NCI-H1436 treated with DMSO at 0.1 percent for 48 hours (cell line): Measurements from ENCODE around the gene MTMR1.

Experiments used
- DNase-seq: peaks from one replicate; lab custom pipeline; 2025; lab: John Stamatoyannopoulos, UW

MTMR1 gene

GRCh38 chrX:150697641-150698040, 4.4 kb downstream of the MTMR1 start:
- no peak for DNase-seq

GRCh38 chrX:150698981-150699380, 5.8 kb downstream of the MTMR1 start:
- DNase-seq = no peak

- DNase-seq = no peak
Measured at GRCh38 chrX:150700107-150700506, 6.9 kb downstream of the MTMR1 start.

- DNase-seq = no peak
Measured at GRCh38 chrX:150701377-150701776, 8.2 kb downstream of the MTMR1 start.

- no peak for DNase-seq
Measured at GRCh38 chrX:150702966-150703694, 9.9 kb downstream of the MTMR1 start.

- DNase-seq = no peak
Measured at GRCh38 chrX:150703695-150703974, 10.4 kb downstream of the MTMR1 start.

GRCh38 chrX:150704030-150704613, 10.9 kb downstream of the MTMR1 start:
- no peak for DNase-seq

- DNase-seq = no peak
Measured at GRCh38 chrX:150712619-150713018, 19.4 kb downstream of the MTMR1 start.

- DNase-seq = no peak
Measured at GRCh38 chrX:150715184-150715583, 22.0 kb downstream of the MTMR1 start.

GRCh38 chrX:150719621-150720020, 26.4 kb downstream of the MTMR1 start:
- no peak for DNase-seq

GRCh38 chrX:150729956-150730355, 36.8 kb downstream of the MTMR1 start:
- DNase-seq = no peak

GRCh38 chrX:150730719-150731118, 37.5 kb downstream of the MTMR1 start:
- no peak for DNase-seq

GRCh38 chrX:150731795-150732194, 38.6 kb downstream of the MTMR1 start:
- no peak for DNase-seq

- no peak for DNase-seq
Measured at GRCh38 chrX:150736475-150736874, 43.3 kb downstream of the MTMR1 start.

GRCh38 chrX:150752124-150752523, 58.9 kb downstream of the MTMR1 start:
- DNase-seq = no peak

GRCh38 chrX:150753357-150753756, 60.2 kb downstream of the MTMR1 start:
- DNase-seq = no peak

GRCh38 chrX:150753968-150754367, 60.8 kb downstream of the MTMR1 start:
- DNase-seq = no peak

- no peak for DNase-seq
Measured at GRCh38 chrX:150757371-150757770, 64.2 kb downstream of the MTMR1 start.

- no peak for DNase-seq
Measured at GRCh38 chrX:150759568-150760416, 66.6 kb downstream of the MTMR1 start.

- no peak for DNase-seq
Measured at GRCh38 chrX:150761176-150761818, 68.1 kb downstream of the MTMR1 start.

GRCh38 chrX:150761819-150762216, 68.6 kb downstream of the MTMR1 start:
- DNase-seq = no peak

- DNase-seq = no peak
Measured at GRCh38 chrX:150762258-150763165, 69.3 kb downstream of the MTMR1 start.
